NB4 (cell line): ENCODE data around the gene MBTD1.
"Not testable (repeated sequence)": the region's sequence is repeated elsewhere in the genome, so short reads cannot be mapped to it uniquely, and the experiment has no call there.

ENCODE experiments used
- DNase-seq: peaks from one replicate; pipeline ENCODE4 v3.0.0; 2010; ENCODE audit warnings: low read depth
- H3K4me3 ChIP-seq: one replicate; pipeline ENCODE4 v1.5.1; 2011; ENCODE audit warnings: mild to moderate bottlenecking, low read depth, low read length, moderate library complexity
- MYC ChIP-seq: IDR thresholded peaks from 2 replicates; pipeline ENCODE4 v1.6.1; 2011; ENCODE audit warnings: low read depth, low read length
- POLR2A ChIP-seq: IDR thresholded peaks from 2 replicates; pipeline ENCODE4 v1.6.1; 2011; ENCODE audit warnings: mild to moderate bottlenecking; ENCODE audit not compliant: insufficient read length; ENCODE audit errors: extremely low read depth
- TF ChIP-seq, protein P1 (sequence below): IDR thresholded peaks from 2 replicates; pipeline ENCODE4 v1.6.1; 2011; ENCODE audit warnings: low read depth, low read length
- TF ChIP-seq, protein P2 (sequence below): IDR thresholded peaks from one replicate; pipeline ENCODE4 v1.5.1; 2012; ENCODE audit warnings: low read depth, low read length

Gene MBTD1

DNA sequence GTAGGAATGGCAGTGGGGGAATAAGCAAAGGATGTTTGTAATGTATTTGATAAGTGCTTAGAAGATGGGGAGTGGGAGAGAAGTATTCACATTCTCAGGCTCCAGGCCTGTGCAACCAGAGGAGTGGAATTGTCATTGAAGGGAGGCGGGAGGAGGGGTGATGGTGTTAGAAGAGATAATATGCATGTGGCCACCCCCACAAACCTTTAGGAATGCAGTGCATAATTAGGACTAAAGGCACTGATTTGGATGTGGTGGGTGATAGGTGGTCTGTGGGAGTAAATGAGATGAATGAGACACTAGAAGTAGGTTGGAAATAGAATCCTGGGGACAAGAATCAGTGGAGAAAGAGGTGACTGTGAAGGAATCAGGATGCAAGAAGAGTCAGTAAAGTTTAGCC lies 27.6 kb upstream of the MBTD1 start:
- no peak for DNase-seq
- no peak for TF ChIP-seq POLR2A
- TF ChIP-seq, protein P1, sequence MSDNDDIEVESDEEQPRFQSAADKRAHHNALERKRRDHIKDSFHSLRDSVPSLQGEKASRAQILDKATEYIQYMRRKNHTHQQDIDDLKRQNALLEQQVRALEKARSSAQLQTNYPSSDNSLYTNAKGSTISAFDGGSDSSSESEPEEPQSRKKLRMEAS, result no peak
- TF ChIP-seq, protein P2, sequence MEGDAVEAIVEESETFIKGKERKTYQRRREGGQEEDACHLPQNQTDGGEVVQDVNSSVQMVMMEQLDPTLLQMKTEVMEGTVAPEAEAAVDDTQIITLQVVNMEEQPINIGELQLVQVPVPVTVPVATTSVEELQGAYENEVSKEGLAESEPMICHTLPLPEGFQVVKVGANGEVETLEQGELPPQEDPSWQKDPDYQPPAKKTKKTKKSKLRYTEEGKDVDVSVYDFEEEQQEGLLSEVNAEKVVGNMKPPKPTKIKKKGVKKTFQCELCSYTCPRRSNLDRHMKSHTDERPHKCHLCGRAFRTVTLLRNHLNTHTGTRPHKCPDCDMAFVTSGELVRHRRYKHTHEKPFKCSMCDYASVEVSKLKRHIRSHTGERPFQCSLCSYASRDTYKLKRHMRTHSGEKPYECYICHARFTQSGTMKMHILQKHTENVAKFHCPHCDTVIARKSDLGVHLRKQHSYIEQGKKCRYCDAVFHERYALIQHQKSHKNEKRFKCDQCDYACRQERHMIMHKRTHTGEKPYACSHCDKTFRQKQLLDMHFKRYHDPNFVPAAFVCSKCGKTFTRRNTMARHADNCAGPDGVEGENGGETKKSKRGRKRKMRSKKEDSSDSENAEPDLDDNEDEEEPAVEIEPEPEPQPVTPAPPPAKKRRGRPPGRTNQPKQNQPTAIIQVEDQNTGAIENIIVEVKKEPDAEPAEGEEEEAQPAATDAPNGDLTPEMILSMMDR, result no peak
- TF ChIP-seq MYC, result no peak
- H3K4me3 ChIP-seq, result no peak overlapping the region

DNA sequence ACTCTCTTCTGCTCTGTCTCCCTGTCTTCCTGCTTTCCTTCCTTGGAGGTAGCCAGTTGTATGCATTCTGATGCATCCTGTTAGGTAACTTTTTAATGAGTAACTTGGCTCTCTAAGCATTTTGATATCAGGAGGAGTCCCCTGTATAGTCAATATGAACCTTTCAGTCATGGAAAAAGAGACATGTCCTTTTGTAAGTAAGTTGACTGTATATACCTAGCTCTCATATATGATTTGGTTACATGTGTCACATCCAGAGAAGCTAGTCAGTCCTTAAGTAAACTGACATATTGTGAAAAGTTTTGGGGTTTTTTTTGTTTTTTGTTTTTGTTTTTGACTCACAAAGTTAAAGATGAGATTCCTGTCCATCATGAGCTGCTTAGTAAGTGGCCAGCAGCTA lies 19.3 kb upstream of the MBTD1 start:
- TF ChIP-seq MYC (no peak), POLR2A (no peak)
- TF ChIP-seq, protein P2, result no peak
- no peak overlapping the region for H3K4me3 ChIP-seq
- no peak for DNase-seq

DNA sequence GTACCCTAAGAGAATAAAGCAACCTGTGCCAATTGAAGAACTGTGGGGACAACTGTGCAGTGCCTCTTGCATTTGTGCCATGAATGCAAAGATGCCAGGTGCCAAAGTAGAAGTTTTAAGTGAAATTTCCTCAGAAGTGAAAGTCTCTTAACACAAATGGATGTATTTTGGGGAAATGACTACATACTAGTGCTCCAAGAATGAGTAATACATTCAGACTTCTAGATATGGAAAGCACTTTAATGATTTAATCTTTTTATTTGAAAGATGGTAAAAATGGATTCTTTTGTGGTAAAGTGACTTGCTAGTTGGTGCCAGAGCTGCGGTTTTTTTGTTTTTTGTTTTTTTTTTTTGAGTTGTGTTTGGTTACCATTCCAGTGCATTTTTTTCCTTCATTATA lies 15.5 kb upstream of the MBTD1 start:
- H3K4me3 ChIP-seq, result no peak overlapping the region
- TF ChIP-seq POLR2A, result no peak
- TF ChIP-seq, protein P1, result no peak
- TF ChIP-seq, protein P2, result no peak
- no peak for TF ChIP-seq MYC
- no peak for DNase-seq

DNA sequence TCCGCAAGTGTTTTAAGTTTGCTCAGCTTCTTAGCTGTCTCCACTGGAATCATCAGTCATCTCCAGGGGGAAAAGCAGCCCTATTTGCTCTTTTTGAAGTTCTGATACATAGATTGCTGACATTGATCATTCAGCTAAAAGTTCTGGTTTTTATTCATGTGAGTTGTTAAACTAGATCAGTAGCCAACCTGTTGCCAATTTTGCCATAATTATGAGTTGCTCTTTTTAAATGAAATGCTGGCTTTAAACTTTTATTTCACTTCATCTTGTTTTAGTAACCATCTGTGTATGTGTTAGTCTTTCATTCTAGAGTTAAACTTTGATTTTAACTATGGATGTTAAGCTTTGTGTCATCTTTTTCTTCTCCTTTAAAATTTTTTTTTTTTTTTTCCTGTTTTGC lies 13.0 kb upstream of the MBTD1 start:
- DNase-seq, result no peak
- H3K4me3 ChIP-seq, result no peak overlapping the region
- TF ChIP-seq, protein P1, result no peak
- no peak for TF ChIP-seq MYC
- TF ChIP-seq POLR2A, result no peak
- TF ChIP-seq, protein P2, result no peak

DNA sequence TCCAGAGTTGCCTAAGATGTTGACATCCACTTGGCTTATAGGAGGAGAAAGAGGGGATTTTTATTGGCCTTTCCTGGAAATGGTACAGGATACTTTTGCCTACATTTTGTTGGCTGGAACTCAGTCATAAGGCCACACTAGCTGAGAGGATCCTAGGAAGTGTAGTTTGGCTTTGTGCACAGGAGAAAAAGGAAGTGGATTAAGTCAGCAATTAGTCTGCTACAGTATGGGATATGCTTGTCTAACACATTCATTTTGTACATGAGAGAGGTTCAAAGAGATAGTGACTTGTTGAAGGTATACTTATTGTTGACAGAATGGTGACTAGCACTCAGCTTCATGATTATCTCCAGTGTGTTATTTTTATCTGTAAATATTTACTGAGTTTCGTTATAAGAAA lies 10.8 kb upstream of the MBTD1 start:
- TF ChIP-seq, protein P2, result no peak
- TF ChIP-seq, protein P1, result no peak
- TF ChIP-seq POLR2A (no peak), MYC (no peak)
- H3K4me3 ChIP-seq, result no peak overlapping the region
- DNase-seq, result peak; percentile 12

DNA sequence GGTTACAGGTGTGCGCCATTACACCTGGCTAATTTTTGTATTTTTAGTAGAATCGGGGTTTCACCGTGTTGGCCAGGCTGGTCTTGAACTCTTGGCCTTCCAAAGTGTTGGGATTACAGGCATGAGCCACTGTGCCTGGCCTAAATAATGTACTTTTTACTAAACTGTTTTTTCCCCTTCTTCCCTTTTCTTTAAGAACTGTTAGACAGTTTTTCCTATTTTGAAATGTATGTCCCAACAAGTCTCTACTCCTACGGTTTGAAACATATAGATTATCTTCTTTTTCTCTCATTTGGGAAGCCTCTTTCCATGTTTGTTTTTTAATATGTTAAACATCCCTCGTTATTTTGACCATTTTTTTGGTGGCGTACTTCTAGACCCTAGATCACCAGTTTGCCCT lies 10.1 kb upstream of the MBTD1 start:
- TF ChIP-seq, protein P2, result no peak
- TF ChIP-seq MYC, result no peak
- TF ChIP-seq, protein P1, result no peak
- no peak for TF ChIP-seq POLR2A
- no peak overlapping the region for H3K4me3 ChIP-seq
- no peak for DNase-seq

DNA sequence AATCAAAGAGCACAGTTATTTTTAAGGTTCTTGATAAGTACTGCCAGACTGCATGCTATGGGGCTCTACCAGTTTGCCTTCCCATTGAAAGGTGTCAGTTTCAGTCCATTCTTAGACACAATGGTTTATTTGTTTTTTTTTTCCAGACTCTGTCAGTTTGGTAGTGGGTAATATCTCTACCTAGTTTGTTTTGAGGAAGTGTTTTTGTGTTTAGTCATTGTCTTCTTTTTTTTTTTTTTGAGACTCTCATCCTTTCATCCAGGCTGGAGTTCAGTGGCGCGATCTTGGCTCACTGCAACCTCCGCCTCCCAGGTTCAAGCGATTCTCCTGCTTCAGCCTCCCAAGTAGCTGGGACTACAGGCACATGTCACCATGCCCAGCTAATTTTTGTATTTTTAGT lies 4.6 kb upstream of the MBTD1 start:
- peak; percentile 22 for DNase-seq
- not testable (repeated sequence) for H3K4me3 ChIP-seq
